ENCODE results near the gene MTHFD2L.

DNA sequence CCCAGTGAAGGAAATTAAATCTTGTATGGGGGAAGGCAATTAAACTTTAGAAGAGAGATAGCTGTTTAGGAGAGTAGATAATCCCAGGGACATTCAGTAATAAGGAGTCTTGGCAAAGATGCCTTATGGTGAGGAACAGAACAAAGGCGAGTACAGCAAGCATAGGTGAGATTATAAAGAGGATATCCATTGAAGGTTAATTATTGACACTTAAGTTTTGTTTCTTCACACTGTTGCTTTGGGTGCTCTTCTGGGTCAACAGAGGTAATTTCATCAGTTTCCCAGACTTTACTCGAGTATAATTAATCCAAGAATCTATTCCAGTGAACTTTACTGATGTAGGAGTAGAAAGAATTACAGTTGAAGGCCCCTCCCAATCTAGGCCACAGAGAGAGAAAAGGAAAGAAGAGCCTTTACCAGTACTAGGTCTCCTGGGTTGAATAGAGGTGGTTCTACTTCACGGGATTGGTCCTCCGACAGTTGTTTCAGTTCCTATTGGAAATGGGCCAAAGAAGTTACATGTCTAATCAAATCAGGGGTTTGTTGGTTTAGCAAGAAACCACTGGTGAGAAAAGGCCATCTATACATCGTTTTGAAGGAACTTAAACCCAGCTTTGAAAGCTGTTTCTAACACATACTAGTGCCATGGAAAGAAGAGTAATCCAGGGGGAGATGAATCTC is 177.6 kb downstream of the MTHFD2L start:
- TF ChIP-seq CTCF (IDR thresholded peaks at IDR 0.05; ENCODE audit: insufficient read depth, low read depth, low read length) (no peak), EZH2 (IDR thresholded peaks at IDR 0.05; ENCODE audit: insufficient read depth, low read length) (no peak)
